Loucy (cell line): Measurements from ENCODE around the gene PLAC8.

Experiments
- H2AFZ ChIP-seq: fragments of 200-600 bp; sonication (generic); 2 replicates; pipeline ENCODE4 v1.6.0; 2016; ENCODE audit warnings: antibody characterized with exemption, mild to moderate bottlenecking, low read length, moderate library complexity
- H3F3A ChIP-seq: fragments of 200-600 bp; 2 replicates; pipeline ENCODE4 v1.6.0; 2016; ENCODE audit warnings: antibody characterized with exemption, low read depth, mild to moderate bottlenecking
- H3K27me3 ChIP-seq: fragments of 200-600 bp; sonication (generic); 2 replicates; pipeline ENCODE4 v1.6.1; 2014; ENCODE audit warnings: low read length, mild to moderate bottlenecking; ENCODE audit not compliant: insufficient read depth, poor library complexity, severe bottlenecking
- H3K36me3 ChIP-seq: fragments of 200-600 bp; sonication (generic); 2 replicates; pipeline ENCODE4 v1.6.1; 2016; ENCODE audit warnings: low read length; ENCODE audit not compliant: insufficient read depth
- H3K4me1 ChIP-seq: fragments of 200-600 bp; sonication (generic); 2 replicates; pipeline ENCODE4 v1.5.1; 2014; ENCODE audit warnings: low read length, mild to moderate bottlenecking; ENCODE audit not compliant: insufficient read depth, poor library complexity, severe bottlenecking
- H3K4me2 ChIP-seq: fragments of 200-600 bp; sonication (generic); 2 replicates; pipeline ENCODE4 v1.6.0; 2014; ENCODE audit warnings: antibody characterized with exemption, low read length, low read depth, mild to moderate bottlenecking; ENCODE audit not compliant: poor library complexity, severe bottlenecking
- H3K4me3 ChIP-seq: fragments of 200-600 bp; sonication (generic); 2 replicates; pipeline ENCODE4 v1.5.1; 2014; ENCODE audit warnings: low read length, mild to moderate bottlenecking, mixed read lengths; ENCODE audit not compliant: poor library complexity, severe bottlenecking
- H3K79me2 ChIP-seq: fragments of 200-600 bp; sonication (generic); 2 replicates; pipeline ENCODE4 v1.6.1; 2014; ENCODE audit warnings: low read length; ENCODE audit not compliant: insufficient read depth
- H3K9ac ChIP-seq: fragments of 200-600 bp; sonication (generic); 2 replicates; pipeline ENCODE4 v1.6.0; 2014; ENCODE audit warnings: mild to moderate bottlenecking, low read depth, low read length, moderate library complexity; ENCODE audit not compliant: poor library complexity, severe bottlenecking
- H3K9me2 ChIP-seq: fragments of 200-600 bp; sonication (generic); replicated peaks from 2 replicates; pipeline ENCODE4 v1.6.1; 2016; ENCODE audit warnings: low read depth, low read length, mixed read lengths
- H3K9me3 ChIP-seq: fragments of 200-600 bp; sonication (generic); 2 replicates; pipeline ENCODE4 v1.6.1; 2014; ENCODE audit warnings: mild to moderate bottlenecking, antibody characterized with exemption, low read length, low read depth; ENCODE audit not compliant: insufficient read depth
- H4K20me1 ChIP-seq: fragments of 200-600 bp; sonication (generic); 2 replicates; pipeline ENCODE4 v1.6.0; 2014; ENCODE audit warnings: antibody characterized with exemption, low read length, mild to moderate bottlenecking; ENCODE audit not compliant: insufficient read depth, poor library complexity, severe bottlenecking
- EZH2phosphoT487 ChIP-seq: fragments of 200-600 bp; IDR thresholded peaks from 2 replicates; pipeline ENCODE4 v1.6.1; 2018; ENCODE audit warnings: antibody characterized with exemption, mild to moderate bottlenecking, moderate library complexity, borderline replicate concordance
- TF ChIP-seq, protein P1 (sequence below): fragments of 200-600 bp; sonication (generic); conservative IDR thresholded peaks from 2 replicates; pipeline ENCODE4 v1.5.1; 2014; ENCODE audit warnings: mild to moderate bottlenecking, antibody characterized with exemption, low read length

Gene PLAC8

DNA sequence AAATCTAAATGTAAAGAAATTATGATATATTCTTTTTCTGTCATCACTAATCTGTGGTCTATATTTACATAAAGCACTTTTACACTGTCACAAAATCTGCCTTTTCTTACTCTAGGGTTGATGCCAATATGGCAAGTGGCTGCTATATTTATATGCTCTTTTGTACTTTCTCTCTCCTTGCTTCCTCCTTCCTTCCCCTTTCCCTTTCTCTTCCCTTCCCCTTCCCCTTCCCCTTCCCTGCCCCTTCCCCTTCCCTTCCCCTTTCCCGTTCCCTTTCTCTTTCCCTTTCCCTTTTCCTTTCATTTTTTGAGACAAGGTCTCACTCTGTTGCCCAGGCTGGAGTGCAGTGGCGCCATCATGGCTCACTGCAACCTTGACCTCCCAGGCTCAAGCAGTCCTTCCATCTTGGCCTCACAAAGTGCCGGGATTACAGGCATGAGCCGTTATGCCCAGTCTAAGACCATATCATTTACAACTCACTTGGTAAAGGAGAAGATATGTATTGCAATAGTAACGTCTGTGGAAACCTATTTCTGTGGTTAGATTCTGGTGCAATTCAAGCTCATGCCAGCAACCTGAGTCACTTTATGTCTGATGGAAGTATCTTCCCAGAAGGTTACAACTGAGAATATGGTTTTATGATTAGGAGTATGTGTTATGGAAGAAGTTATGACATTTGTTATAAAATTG lies 13.9 kb upstream of the PLAC8 start:
- Histone ChIP-seq H3K79me2 (no peaks in the 10 kb centered on the region), H3K27me3 (no peaks in the 10 kb centered on the region), H3K4me3 (no peak overlapping the region), H3K36me3 (no peaks in the 10 kb centered on the region), H3K4me1 (no peaks in the 10 kb centered on the region), H3F3A (no peaks in the 10 kb centered on the region), H3K9ac (no peak overlapping the region), H3K9me2 (no peaks in the 10 kb centered on the region), H2AFZ (no peak overlapping the region), H3K9me3 (no peaks in the 10 kb centered on the region), H3K4me2 (no peak overlapping the region), H4K20me1 (no peaks in the 10 kb centered on the region)
- TF ChIP-seq EZH2phosphoT487 = no peak
- TF ChIP-seq, protein P1, sequence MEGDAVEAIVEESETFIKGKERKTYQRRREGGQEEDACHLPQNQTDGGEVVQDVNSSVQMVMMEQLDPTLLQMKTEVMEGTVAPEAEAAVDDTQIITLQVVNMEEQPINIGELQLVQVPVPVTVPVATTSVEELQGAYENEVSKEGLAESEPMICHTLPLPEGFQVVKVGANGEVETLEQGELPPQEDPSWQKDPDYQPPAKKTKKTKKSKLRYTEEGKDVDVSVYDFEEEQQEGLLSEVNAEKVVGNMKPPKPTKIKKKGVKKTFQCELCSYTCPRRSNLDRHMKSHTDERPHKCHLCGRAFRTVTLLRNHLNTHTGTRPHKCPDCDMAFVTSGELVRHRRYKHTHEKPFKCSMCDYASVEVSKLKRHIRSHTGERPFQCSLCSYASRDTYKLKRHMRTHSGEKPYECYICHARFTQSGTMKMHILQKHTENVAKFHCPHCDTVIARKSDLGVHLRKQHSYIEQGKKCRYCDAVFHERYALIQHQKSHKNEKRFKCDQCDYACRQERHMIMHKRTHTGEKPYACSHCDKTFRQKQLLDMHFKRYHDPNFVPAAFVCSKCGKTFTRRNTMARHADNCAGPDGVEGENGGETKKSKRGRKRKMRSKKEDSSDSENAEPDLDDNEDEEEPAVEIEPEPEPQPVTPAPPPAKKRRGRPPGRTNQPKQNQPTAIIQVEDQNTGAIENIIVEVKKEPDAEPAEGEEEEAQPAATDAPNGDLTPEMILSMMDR = no peak

DNA sequence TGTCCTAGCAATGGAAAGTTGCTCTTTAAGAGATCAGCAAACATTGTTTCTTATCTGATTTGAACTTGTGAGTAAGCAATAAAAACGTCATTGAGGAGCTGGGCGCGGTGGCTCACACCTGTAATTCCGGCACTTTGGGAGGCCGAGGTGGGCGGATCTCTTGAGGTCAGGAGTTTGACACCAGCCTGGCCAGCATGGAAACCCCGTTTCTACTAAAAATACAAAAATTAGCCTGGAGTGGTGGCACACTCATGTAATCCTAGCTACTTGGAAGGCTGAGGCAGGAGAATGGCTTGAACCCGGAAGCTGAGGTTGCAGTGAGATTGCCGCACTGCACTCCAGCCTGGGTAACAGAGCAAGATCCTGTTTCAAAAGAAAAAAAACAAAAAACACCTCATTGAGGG lies 11.2 kb upstream of the PLAC8 start:
- Histone ChIP-seq H2AFZ (no peak overlapping the region), H3K9me2 (no peaks in the 10 kb centered on the region), H3K4me1 (no peaks in the 10 kb centered on the region), H4K20me1 (no peaks in the 10 kb centered on the region), H3K9me3 (no peaks in the 10 kb centered on the region), H3F3A (no peaks in the 10 kb centered on the region), H3K4me2 (no peak overlapping the region), H3K36me3 (no peaks in the 10 kb centered on the region), H3K4me3 (no peak overlapping the region), H3K27me3 (no peaks in the 10 kb centered on the region), H3K79me2 (no peaks in the 10 kb centered on the region), H3K9ac (no peak overlapping the region)
- TF ChIP-seq, protein P1 = no peak
- TF ChIP-seq EZH2phosphoT487 = no peak

DNA sequence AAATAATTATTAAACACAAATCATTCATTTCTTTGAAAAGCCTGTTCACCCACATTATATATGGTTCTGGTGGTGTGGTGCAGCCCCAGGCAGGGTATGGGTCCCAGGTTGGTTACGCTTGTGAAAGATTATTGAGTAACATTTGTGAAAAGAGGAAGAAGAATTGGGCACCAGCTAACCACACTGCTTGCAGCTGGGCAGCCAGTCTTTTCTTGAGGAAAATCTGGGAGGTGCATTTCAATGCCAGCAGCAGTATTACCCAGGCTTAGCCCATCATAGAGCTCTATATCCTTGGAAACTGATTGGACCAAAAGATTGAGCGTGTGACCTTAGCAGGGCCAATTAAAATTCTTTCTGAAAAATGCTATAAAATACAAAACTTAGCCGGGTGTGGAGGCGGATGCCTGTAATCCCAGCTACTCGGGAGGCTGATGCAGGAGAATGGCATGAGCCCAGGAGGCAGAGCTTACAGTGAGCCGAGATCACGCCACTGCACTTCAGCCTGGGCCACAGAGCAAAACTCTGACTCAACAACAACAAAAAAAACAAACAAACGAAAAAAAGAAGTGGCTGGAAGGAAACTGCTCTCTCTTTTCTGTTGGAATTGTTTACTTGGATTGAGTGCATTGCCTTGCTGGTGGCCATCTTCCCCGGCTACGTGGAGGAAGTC lies 9.7 kb upstream of the PLAC8 start:
- H3K4me1 ChIP-seq = no peaks in the 10 kb centered on the region
- no peaks in the 10 kb centered on the region for H3K9me2 ChIP-seq
- no peaks in the 10 kb centered on the region for H3K9me3 ChIP-seq
- no peak overlapping the region for H2AFZ ChIP-seq
- H4K20me1 ChIP-seq = no peaks in the 10 kb centered on the region
- no peak overlapping the region for H3K4me3 ChIP-seq
- no peaks in the 10 kb centered on the region for H3K79me2 ChIP-seq
- H3F3A ChIP-seq = no peaks in the 10 kb centered on the region
- H3K27me3 ChIP-seq = no peaks in the 10 kb centered on the region
- TF ChIP-seq, protein P1 = no peak
- no peak overlapping the region for H3K4me2 ChIP-seq
- H3K9ac ChIP-seq = no peak overlapping the region
- H3K36me3 ChIP-seq = no peaks in the 10 kb centered on the region
